Dermis blood vessel endothelial cell (primary cell): ENCODE data around the gene KLK2. TPM values are rescaled to one million over a fixed set of nuclear protein-coding genes. Genes with fewer than 3 reads are reported as not detected.
"Not testable (repeated sequence)": the region's sequence is repeated elsewhere in the genome, so short reads cannot be mapped to it uniquely, and the experiment has no call there.

Experiments used
- DNase-seq: peaks from one replicate; pipeline ENCODE4 v3.0.0; 2010
- total RNA-seq: library from RNA; depleted of rRNA; stranded (reverse); fragments of >200 nt; gene quantifications from 2 replicates; pipeline ENCODE4 v1.2.3, GENCODE V29; 2014

KLK2 gene
- total RNA-seq, 1 donor from 2014 or later = not detected

DNA sequence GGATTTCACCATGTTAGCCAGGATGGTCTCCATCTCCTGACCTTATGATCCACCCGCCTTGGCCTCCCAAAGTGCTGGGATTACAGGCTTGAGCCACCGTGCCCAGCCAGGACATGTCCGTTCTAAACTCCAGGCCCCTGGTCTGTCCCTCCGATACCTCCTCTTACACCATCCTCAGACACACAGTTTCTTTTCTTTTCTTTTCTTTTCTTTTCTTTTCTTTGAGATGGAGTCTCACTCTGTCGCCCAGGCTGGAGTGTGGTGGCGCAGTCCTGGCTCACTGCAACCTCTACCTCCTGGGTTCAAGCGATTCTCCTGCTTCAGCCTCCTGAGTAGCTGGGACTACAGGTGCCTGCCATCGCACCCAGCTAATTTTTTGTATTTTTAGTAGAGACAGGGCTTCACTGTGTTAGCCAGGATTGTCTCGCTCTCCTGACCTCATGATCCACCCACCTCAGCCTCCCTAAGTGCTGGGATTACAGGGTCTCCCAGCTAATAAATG, 22.9 kb downstream of the KLK2 start:
- not testable (repeated sequence) for DNase-seq

DNA sequence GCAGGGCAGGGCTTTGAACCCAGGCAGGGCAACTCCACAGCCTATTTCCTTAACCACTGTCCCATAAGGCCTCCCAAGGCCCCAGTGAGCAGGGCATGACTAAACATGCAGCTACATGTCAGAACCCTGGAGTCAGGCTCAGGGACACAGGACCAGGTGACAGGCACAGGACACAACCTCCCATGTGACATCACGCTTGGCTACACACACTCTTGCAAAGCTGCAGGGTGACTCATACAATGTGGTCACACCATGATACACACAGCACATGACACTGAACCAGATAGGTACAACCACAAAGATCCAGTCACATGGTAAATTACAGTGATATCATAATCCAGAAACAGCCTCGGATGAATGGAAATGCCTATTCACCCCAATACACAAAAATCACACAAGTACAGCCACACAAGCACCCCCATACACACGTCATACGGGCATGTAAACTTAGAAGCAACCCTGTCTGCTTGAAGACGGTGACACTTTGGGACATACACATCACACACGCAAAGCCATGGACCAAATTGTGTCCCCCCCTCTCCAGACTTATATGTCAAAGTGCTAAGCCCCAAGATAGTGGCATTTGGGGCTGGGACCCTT, 23.5 kb downstream of the KLK2 start:
- peak; percentile 10 for DNase-seq

DNA sequence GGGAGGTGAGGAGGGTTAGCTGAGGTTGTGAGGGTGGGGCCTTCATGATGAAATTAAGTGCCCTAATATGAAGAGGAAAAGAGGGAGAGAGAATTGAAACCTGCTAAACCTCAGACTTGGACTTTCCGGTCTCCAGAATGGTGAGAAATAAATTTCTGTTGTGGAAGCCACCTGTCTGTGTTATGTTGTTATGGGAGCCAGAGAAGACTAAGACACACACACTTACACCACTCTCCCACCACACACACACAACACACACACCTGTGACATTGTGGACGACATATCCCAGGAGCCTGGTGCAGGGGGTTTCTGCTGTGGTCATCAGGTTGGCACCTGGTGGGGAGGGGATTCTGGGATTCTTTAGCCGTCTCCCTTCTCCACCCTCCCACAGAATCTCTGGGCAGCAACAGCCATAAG, 24.0 kb downstream of the KLK2 start:
- no peak for DNase-seq

DNA sequence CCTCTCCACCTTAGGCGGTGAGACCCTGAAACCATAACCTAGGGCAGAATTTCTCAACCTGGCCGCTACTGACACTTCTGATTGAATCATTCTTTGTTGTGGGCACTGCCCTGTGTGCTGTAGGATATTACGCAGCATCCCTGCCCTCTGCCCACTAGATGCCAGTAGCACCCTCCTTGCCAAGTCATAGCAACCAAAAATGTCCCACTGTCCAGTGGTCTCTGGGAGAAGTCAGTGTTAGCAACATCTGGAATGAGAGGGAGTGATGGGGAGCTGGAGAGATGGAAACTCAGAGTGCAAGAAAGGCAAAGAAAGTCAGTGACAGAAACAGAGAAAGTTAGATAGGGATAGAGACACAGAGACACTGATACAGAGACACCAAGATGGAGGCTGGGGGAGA, 24.4 kb downstream of the KLK2 start:
- no peak for DNase-seq

DNA sequence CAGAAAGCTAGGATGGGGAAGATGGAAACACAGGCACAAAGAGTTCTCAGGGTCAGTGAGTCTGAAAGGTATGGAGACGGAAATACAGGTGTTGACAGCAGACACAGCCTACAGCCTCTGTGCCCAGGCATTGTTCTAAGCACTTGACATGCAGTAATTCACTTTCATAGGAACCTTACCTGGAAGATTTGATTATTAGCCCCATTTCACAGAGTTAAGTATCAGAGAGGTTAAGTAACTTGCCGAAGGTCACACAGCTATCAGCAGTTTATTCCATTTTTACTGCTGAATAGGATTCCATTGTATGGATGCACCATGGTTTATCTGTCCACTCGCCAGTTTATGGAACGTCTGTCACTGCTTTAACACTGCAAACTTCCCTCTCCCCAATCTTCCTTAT, 24.8 kb downstream of the KLK2 start:
- DNase-seq = no peak

DNA sequence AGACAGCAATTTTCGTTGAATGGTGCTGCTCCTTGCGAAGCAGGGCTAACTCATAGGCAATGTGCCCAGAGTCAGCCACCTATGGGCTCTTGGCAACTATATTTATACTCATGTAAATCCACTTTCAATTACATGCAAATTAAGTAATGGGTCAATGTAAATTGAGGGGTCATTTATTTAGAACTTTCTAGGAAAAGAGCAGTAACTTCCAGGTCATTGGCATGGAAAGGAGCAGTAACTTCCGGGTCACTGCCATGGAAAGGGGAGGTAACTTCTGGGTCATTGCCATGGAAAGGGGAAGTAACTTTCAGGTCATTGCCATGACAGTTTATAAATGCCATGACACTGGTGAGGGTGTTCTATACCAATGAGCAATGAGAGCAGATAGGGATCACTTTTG, 26.3 kb downstream of the KLK2 start:
- DNase-seq = no peak

DNA sequence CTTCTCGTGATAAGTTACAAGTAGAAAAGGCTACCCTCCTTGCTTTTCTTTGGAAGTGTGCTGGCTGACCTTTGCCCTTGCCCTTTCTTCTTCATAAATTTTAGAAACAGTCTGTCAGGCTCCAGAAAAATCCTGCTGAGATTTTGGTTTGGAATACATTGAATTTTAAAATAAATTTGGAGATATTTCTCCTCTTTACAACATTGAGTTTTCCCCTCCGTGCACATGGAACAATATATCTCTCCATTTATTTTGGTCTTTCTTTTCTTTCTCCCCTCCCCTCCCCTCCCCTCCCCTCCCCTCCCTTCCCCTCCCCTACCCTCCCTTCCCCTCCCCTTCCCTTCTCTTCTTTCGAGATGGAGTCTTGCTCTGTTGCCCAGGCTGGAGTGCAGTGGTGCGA, 29.4 kb downstream of the KLK2 start:
- DNase-seq = no peak

DNA sequence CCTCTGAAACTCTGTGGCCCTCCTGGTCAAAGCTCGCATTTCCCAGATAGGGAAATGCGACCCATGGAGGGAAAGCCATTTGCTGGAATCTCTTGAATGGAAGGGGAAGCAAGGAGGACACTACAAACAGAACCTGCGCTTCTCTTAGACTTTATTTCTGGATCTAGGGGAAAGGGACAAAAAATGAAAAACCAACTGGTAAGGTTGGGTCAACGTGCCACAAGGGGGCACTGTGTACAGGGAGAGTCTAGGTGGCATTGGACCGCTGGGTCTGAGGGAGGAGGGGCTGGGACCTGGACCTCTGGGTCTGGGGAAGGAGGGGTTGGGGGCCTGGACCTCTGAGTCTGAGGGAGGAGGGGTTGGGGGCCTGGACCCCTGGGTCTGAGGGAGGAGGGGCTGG, 33.0 kb downstream of the KLK2 start:
- peak; percentile 52 for DNase-seq

DNA sequence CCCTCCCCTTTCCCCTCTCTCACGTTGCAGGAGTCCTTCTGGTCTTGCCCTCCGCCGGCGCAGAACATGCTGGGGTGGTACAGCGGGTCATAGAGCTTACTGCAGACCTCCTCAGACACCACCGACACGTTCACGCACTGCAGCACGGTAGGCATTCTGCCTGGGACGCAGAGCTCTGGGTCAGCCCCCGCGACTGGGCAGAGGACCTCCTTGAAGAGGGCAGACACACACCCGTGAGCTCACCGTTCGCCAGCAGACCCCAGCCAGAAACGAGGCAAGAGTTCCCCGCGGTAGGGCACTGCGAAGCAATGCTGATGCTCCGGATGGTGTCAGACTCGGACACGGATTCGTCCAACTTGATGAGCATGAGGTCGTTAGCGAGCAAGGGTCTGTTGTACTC, 35.1 kb downstream of the KLK2 start:
- no peak for DNase-seq

DNA sequence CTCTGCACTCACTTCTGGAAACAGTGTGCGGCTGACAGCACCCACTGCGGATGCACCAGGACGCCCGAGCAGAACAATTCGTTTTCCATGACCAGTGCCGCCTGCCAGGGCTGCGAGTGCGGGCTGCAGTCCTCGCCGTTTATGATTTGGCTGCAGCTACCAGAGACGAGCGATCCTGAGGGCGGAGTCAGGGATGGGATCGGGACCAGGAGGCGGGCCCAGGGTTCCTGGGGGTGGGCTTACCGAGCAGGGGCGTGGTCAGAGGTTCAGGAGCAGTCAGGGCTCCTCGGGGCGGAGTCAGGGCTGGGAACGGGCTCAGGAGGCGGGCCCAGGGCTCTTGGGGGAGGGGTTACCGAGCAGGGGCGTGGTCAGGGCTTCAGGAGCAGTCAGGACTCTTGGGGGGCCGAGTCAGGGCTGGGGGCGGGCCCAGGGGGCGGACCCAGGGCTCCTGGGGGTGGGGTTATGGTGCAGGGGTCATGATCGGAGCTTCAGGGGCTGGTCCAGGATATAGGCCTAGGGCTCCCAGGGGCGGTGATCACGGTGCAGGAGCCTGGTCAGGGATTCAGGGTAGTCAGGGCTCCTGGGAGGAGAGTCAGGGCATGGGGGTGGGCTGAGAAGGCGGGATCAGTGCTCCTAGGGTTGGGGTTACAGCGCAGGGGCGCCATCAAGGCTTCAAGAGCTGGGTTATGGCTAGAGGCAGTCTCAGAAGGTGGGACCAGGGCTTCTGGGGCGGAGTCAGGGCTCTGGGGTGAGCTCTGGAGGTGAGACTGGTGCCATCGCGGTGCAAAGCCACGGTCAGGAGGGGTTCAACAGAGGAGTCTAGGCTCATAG, 36.2 kb downstream of the KLK2 start:
- peak; percentile 46 for DNase-seq

DNA sequence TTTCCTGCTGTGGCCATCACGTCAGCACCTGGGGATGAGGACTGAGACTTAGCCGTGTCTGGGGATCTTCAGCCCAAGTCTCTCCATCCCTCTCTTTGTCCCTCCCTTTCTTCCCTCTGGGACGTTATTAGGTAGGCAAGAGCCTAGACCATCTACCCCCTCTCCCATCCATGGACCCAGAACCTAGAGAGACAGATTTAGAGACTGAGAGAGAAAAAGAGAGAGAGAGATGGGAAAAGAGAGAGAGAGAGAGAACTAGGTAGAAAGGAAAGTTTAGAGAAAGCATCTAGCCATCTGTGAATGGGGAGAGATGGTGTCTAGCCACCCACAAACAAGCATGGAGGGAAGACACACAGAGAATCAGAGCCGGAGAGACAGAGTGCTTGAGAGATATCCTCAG, 37.5 kb downstream of the KLK2 start:
- no peak for DNase-seq

DNA sequence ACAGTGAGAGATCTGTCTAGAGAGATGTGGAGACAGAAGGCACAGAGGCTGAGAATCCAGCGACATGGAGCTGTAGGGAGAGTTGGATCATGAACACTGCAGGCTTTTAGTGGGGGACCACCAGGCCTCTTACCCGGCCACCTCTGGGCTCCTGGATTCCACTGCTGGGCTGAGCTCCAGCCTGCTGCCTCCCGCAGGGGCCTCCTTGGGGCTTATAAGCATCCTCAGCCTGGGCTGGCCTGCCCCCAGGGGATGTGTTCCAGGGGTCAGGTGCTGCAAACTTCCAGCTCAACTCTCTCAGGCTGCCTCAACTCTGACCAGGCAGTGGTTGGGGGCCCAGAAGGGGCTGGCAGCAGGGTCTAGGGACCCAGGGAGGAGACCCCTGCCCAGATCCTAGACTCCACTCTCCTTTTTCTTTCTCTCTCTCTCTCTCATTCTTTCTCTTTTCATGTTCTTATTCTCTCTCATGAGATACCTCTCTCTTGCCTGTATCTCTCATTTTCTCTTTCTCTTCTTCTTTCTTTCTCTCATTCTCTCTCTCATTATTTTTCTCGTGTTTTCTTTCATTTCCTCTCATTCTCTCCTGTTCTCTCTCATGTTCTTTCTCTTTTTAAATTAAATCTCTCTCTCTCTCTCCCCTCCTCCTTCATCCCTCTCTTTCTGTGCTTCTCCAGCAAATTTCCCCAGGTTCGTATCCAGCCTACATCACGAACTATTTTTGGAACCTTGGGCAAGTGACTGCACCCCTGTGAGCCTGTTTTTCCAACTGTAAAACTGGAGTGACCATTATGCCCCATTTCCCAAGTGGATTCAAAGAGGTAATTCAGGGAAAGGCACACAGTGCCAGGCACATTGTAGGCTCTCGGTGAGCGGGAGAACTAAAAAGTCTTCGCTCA, 38.2 kb downstream of the KLK2 start, which contains the start of gene KLK4:
Gene KLK4 (minus strand): TSS at position 190 of the 896 bp plus-strand sequence. CDS start 657 bp downstream, outside the sequence.
- DNase-seq = no peak

DNA sequence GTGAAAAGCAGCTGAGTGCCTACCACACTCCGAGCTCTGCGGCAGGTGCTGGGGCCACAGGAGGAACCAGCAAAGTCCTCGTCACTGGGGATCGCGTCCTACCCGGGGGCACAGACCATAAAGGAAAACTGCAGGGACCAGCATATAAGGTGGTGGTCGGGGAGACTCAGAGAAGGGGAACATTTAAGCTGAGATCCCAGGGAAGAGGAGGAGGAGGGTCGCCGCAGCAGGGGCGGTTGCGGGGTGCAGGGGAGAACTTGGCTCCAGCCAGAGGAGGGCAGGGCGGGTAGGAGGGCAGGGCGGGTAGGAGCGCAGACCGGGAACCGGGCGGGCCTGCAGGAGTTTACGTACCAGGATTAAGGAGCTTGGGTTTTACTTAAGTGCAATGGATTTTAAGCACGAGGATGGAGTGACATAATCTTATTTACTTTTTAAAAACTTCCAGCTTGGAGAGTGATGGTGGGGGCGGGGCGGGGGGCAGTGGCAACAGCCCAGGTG, 38.9 kb downstream of the KLK2 start:
- DNase-seq = no peak

DNA sequence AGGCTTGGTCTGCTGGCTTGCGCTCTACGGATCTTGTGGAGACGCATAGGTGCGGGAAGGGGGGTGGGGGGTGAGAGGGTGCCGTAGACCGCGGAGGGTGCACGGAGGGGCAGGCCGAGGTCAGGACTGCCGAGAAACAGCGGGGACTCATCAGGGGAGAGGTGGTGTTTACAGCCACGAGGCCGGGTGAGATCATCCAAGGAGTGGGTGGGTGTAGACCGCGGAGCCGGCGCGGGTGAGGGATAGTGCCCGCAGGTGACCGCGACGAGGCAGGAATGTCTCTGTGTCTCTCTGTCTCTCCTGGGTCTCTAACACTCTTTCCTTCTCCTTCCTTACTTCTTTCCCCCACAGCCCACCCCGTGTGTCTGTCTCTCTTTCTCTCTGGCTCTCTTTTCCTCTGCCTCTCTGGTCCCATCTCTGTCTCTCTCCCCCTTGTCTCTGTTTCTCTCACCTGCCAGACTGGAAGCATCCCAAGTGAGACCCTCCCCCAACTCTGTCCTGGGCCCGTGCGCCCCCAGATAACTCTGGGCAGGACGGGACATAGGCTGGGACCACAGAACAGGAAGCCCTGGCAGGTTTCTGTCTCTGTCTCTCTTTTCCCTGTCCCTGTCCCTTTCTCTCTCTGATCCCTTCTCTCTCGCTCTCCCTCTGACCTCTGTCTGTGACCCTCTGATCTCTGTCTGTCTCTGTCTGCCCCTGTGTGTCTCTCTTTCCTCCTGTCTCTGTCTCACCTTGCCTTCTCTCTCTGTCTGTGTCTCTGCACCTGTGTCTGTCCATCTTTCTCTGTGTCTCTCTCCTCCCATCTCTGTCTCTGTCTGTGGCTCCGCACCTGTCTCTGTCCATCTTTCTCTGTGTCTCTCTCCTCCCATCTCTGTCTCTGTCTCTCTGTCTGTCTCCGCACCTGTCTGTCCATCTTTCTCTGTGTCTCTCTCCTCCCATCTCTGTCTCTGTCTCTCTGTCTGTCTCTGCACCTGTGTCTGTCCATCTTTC, 39.8 kb downstream of the KLK2 start:
- no peak for DNase-seq

DNA sequence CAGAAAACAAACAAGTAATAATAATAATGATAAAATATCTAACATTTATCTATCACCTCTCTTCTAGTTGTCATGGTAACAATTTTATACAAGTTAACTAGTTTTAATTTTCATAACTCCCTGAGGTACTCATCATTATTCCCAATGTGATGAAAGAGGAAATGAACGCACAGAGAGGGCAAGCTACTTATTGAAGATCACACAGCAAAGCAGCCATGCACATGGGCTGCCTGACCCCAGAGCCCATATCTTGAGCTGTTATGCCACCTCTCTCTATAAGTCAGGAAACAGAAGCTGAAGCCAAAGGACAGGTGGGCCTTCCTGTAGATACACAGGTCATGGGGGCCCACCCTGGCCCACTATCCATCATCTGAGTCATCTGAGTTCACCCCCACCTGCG, 42.8 kb downstream of the KLK2 start:
- DNase-seq = no peak

DNA sequence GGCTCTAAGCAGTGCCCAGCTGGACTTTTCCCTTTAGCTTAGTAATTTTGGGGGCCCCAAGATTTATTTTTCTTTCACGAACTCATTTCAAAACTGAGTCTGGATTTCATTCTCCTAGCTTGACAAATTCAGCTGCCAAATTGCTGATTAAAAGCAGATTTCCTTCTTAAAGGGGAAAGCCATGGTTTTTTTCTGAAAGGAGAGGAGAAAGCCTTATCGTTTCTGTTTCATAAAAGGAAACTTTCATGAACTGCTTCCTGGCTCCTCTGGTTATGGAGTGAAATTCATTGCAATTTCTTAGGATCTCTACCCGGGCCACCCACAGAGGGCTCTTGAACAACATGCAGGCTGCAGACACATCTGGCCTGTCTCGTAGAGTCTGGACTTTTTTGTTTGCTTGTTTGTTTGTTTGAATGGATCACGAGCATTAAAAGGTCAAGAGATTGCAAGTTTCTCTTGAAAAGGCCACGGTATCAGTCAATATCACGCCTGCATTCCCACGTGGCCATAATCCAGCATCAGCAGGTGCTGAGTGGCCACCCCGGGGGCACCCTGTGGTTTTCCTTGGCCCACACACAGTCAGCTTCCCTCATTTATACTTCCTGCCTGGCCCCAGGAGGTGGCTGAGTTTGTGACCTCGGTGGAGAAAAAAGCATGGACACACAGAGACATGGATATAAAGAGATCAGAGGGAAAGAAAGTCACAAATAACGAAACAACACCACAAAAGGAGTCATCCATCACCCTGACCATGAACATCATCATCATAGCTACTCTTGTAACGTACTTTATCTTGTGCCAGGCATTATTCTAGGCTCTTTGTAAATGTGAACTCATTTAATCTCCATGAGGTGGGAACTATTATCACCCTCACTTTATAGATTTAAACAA, 48.4 kb downstream of the KLK2 start:
- no peak for DNase-seq

DNA sequence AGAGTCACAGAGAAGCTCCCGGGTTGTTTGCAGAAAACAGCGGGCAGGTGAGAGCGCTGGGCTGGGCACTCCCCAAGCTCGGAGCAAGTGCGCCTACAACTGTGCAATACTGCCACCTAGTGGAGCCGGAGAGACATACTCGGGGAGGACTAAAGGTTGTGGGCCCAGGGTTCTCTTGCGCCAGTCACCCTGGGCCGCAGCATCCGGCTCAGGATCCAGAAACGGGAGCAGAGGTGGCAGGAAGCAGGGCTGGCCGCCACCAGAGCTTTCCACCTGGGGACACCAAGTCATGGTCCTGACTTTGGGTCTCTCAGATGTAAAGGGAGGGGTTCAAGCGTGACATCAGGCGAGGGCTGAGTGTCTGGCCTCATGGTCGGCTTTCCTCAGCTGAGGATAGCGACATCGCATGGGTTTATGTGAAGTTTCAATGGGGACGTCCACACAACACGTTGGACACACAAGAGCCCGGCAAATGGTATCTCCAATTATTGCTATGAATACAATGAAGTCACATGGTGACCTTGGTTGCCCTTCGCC, 49.1 kb downstream of the KLK2 start:
- peak; percentile 90 for DNase-seq

DNA sequence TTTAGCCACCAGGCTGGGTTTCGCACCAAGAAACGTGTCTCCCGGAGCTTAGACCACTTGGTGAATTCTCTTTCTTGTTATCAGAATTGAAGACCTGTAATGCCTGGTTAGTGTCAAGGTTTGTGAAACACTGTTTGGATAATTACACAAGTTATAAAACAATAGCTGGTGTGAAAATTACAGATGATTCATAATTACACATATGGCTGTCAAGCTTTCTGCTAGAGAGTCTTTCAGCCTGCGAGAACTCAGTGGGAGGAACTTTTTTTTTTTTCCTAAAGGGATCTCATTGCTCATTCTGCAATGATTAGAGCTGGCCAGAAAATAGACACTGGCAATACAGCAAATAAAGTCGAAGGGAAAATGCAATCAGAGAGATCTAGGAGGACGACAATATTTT, 51.3 kb downstream of the KLK2 start:
- DNase-seq = no peak

DNA sequence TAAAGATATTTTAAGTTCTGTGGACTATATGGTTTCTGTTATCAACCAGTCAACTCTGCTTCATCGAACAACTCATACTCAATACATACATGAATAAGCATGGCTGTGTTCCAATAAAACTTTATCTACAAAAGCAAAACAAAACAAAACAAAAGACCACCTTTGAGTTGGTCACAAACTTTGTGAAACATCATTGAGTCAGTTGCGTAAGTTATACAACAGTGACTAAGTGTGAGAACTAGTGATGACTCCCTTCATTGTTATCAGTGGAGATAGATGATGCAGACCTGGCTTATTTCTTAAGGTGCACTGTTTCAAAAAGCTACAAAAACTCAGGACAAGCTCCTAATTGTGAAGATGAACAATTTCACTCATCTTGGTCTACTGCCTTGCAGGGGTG, 52.5 kb downstream of the KLK2 start:
- DNase-seq = no peak

DNA sequence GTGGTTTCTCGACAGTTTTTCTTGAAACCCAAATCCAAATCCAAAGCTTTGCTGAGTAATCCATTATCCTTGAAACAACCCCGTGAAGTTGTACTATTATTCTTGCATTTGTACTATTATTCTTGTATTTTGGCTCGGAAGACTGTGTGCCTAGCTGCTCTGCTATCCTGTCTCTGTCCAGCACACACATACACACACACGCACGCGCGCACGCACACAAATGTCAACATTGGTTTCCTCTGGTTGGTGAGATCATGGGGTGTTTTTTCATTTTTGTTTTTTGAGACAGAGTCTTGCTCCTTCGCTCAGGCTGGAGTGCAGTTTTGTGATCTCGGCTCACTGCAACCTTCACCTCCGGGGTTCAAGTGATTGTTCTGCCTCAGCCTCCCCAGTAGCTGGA, 52.9 kb downstream of the KLK2 start:
- DNase-seq = no peak
